GM23338 (cell line): Measurements from ENCODE around the gene FBLN1. TPM values are rescaled to one million over a fixed set of nuclear protein-coding genes. Genes with fewer than 3 reads are reported as not detected.

Source experiments
- ATAC-seq: fragments of 200-7000 bp; cut with Tn5 transposase; 3 replicates; pipeline ENCODE4 v1.9.1; 2020
- DNase-seq: peaks from one replicate; pipeline ENCODE4 v3.0.0-alpha.2; 2015; ENCODE audit warnings: low spot score
- H2AFZ ChIP-seq: fragments of 200-600 bp; sonication (generic); 2 replicates; pipeline ENCODE4 v1.8.0; 2016; ENCODE audit warnings: antibody characterized with exemption, mild to moderate bottlenecking, moderate library complexity
- H3F3A ChIP-seq: fragments of 200-600 bp; sonication (generic); replicated peaks from 2 replicates; pipeline ENCODE4 v1.8.0; 2017; ENCODE audit warnings: antibody characterized with exemption, mixed run types, low read depth
- H3K27ac ChIP-seq: fragments of 200-600 bp; sonication (generic); 2 replicates; pipeline ENCODE4 v1.6.1; 2016; ENCODE audit warnings: low read depth
- H3K27me3 ChIP-seq: fragments of 200-600 bp; sonication (generic); 2 replicates; pipeline ENCODE4 v1.8.0; 2016; ENCODE audit warnings: mild to moderate bottlenecking, mixed run types, moderate library complexity; ENCODE audit not compliant: insufficient read depth
- H3K36me3 ChIP-seq: fragments of 200-600 bp; sonication (generic); 2 replicates; pipeline ENCODE4 v1.8.0; 2016; ENCODE audit warnings: mild to moderate bottlenecking; ENCODE audit not compliant: insufficient read depth
- H3K4me1 ChIP-seq: fragments of 200-600 bp; sonication (generic); 2 replicates; pipeline ENCODE4 v1.8.0; 2016; ENCODE audit warnings: mild to moderate bottlenecking, moderate library complexity; ENCODE audit not compliant: insufficient read depth
- H3K4me2 ChIP-seq: fragments of 200-600 bp; sonication (generic); 2 replicates; pipeline ENCODE4 v1.7.1; 2017; ENCODE audit warnings: mixed run types
- H3K4me3 ChIP-seq: fragments of 200-600 bp; sonication (generic); 2 replicates; pipeline ENCODE4 v1.6.1; 2016; ENCODE audit warnings: mixed run types
- H3K79me2 ChIP-seq: fragments of 200-600 bp; sonication (generic); replicated peaks from 2 replicates; pipeline ENCODE4 v1.8.0; 2017; ENCODE audit warnings: mild to moderate bottlenecking; ENCODE audit not compliant: insufficient read depth
- H3K9me2 ChIP-seq: fragments of 200-600 bp; sonication (generic); 2 replicates; pipeline ENCODE4 v1.8.0; 2017; ENCODE audit not compliant: insufficient read depth
- H4K20me1 ChIP-seq: fragments of 200-600 bp; sonication (generic); replicated peaks from 2 replicates; pipeline ENCODE4 v1.8.0; 2017; ENCODE audit warnings: mild to moderate bottlenecking; ENCODE audit not compliant: insufficient read depth
- H3K27ac Mint-ChIP-seq: 2 replicates; pipeline ENCODE4 v1.8.0; 2020; ENCODE audit warnings: inconsistent platforms, mild to moderate bottlenecking, moderate library complexity, mixed read lengths
- H3K27me3 Mint-ChIP-seq: 3 replicates; pipeline ENCODE4 v1.8.0; 2022; ENCODE audit warnings: low read depth, mild to moderate bottlenecking, moderate library complexity, mixed read lengths, inconsistent platforms; ENCODE audit not compliant: insufficient read depth, poor library complexity
- H3K36me3 Mint-ChIP-seq: 3 replicates; pipeline ENCODE4 v1.8.0; 2021; ENCODE audit warnings: low read depth, mild to moderate bottlenecking, inconsistent platforms, moderate library complexity, mixed read lengths
- H3K4me1 Mint-ChIP-seq: 3 replicates; pipeline ENCODE4 v1.8.0; 2020; ENCODE audit warnings: mild to moderate bottlenecking, inconsistent platforms, mixed read lengths
- H3K4me3 Mint-ChIP-seq: 3 replicates; pipeline ENCODE4 v1.8.0; 2021; ENCODE audit warnings: moderate library complexity, mild to moderate bottlenecking, inconsistent platforms, mixed read lengths
- H3K9me3 Mint-ChIP-seq: 3 replicates; pipeline ENCODE4 v1.8.0; 2020; ENCODE audit warnings: moderate library complexity, mild to moderate bottlenecking, inconsistent platforms, mixed read lengths
- CREB1 ChIP-seq: fragments of 250-450 bp; sonication (Bioruptor Pico); IDR thresholded peaks from 2 replicates; pipeline ENCODE4 v1.5.0; 2020; ENCODE audit warnings: low read depth, mild to moderate bottlenecking, moderate library complexity
- CTCF ChIP-seq, 2 experiments: fragments of 200-600 bp in 1 of 2; sonication (generic) in 1 of 2; conservative IDR thresholded peaks; 2 replicates each; pipeline versions ENCODE4 v1.5.1 to v1.6.1; 2016 to 2017; ENCODE audit warnings: antibody characterized with exemption in 2 of 2, low read depth in 2 of 2, mild to moderate bottlenecking in 2 of 2, moderate library complexity in 1 of 2
- EZH2 ChIP-seq: fragments of 200-600 bp; sonication (generic); IDR thresholded peaks from one replicate; pipeline ENCODE4 v1.8.0; 2017; ENCODE audit warnings: antibody characterized with exemption, mild to moderate bottlenecking, low read depth; ENCODE audit not compliant: unreplicated experiment
- EZH2phosphoT487 ChIP-seq: fragments of 200-600 bp; sonication (generic); IDR thresholded peaks from one replicate; pipeline ENCODE4 v1.8.1; 2018; ENCODE audit warnings: antibody characterized with exemption; ENCODE audit not compliant: unreplicated experiment
- JUNB ChIP-seq: IDR thresholded peaks from one replicate; pipeline ENCODE4 v1.6.1; 2016; ENCODE audit warnings: antibody characterized with exemption; ENCODE audit not compliant: unreplicated experiment
- NANOG ChIP-seq: IDR thresholded peaks from 2 replicates; pipeline ENCODE4 v1.6.1; 2016; ENCODE audit warnings: antibody characterized with exemption, borderline replicate concordance
- STAT1 ChIP-seq: IDR thresholded peaks from one replicate; pipeline ENCODE4 v1.6.1; 2016; ENCODE audit warnings: antibody characterized with exemption; ENCODE audit not compliant: unreplicated experiment
- polyA plus RNA-seq: library from polyadenylated mRNA; unstranded; fragments of >200 nt; fragmentation: Nextera tagmentation; extraction: Ambion mirVana; gene quantifications from 2 replicates; pipeline ENCODE4 v1.2.1, GENCODE V29; 2016
- total RNA-seq: library from RNA; depleted of rRNA; stranded (reverse); fragments of >200 nt; shearing (Covaris generic); gene quantifications from 2 replicates; pipeline ENCODE4 v1.2.3, GENCODE V29; 2014
- TF ChIP-seq, protein P1 (sequence below): IDR thresholded peaks from 2 replicates; pipeline ENCODE4 v1.6.1; 2016; ENCODE audit warnings: antibody characterized with exemption
- TF ChIP-seq, protein P2 (sequence below): IDR thresholded peaks from one replicate; pipeline ENCODE4 v1.6.1; 2018; ENCODE audit warnings: antibody characterized with exemption; ENCODE audit not compliant: unreplicated experiment
- TF ChIP-seq, protein P3 (sequence below): fragments of 250-450 bp; sonication (Bioruptor Pico); IDR thresholded peaks from 2 replicates; pipeline ENCODE4 v1.5.0; 2020; ENCODE audit warnings: mild to moderate bottlenecking, moderate library complexity

The FBLN1 gene
- total and polyA plus RNA-seq, 2 experiments from 2014 or later = 90.1 to 137 TPM

DNA sequence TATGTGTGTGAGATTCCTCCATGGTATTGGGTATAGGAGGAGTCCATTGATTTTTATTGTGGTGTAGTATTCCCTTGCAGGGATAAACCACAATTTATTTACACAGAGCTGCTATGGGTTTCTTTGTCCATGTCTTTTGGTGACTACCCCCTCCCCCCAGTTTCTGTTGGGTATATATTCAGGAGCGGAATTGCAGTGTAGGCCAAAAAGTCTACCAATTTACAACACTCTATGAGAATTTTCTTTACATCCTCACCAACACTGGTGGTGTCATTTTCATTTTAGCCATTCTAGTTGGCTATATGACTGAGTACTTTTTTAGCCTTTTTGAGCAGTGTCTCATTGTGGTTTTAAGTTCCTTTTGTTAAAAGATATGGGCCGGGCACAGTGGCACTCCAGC lies 113.7 kb downstream of the FBLN1 start:
- no peak for ATAC-seq
- Histone ChIP-seq H3K4me1 (peaks cover 5% of the 10 kb centered on the region; the same call in 1 of the 2 replicates), H3K4me2 (no peak overlapping the region), H3F3A (no peaks in the 10 kb centered on the region), H2AFZ (no peak overlapping the region), H3K27me3 (no peaks in the 10 kb centered on the region), H3K27ac (no peak overlapping the region), H3K79me2 (no peaks in the 10 kb centered on the region), H4K20me1 (no peaks in the 10 kb centered on the region), H3K4me3 (no peak overlapping the region), H3K9me2 (no peaks in the 10 kb centered on the region), H3K36me3 (no peaks in the 10 kb centered on the region)
- DNase-seq = no peak
- Mint-ChIP-seq H3K27ac (no peak overlapping the region), H3K27me3 (no peaks in the 10 kb centered on the region), H3K4me3 (no peak overlapping the region), H3K36me3 (peaks cover 3% of the 10 kb centered on the region; the same call in 1 of the 3 replicates), H3K9me3 (peaks cover 12% of the 10 kb centered on the region), H3K4me1 (peaks cover 9% of the 10 kb centered on the region)
- TF ChIP-seq, protein P1, sequence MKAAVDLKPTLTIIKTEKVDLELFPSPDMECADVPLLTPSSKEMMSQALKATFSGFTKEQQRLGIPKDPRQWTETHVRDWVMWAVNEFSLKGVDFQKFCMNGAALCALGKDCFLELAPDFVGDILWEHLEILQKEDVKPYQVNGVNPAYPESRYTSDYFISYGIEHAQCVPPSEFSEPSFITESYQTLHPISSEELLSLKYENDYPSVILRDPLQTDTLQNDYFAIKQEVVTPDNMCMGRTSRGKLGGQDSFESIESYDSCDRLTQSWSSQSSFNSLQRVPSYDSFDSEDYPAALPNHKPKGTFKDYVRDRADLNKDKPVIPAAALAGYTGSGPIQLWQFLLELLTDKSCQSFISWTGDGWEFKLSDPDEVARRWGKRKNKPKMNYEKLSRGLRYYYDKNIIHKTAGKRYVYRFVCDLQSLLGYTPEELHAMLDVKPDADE = no peak
- TF ChIP-seq JUNB = no peak
- no peak for TF ChIP-seq EZH2
- no peak for TF ChIP-seq CTCF (conservative IDR thresholded peaks at IDR 0.05; ENCODE audit: low read depth in 2 of 2)
- no peak for TF ChIP-seq EZH2phosphoT487

- no peak overlapping the region for H3K4me2 ChIP-seq
- H3K4me1 ChIP-seq = no peaks in the 10 kb centered on the region; the same call in 1 of the 2 replicates
- Mint-ChIP-seq H3K4me1 (peaks cover 3% of the 10 kb centered on the region), H3K27me3 (peaks cover 5% of the 10 kb centered on the region), H3K27ac (no peak overlapping the region), H3K4me3 (no peak overlapping the region), H3K9me3 (peaks cover 12% of the 10 kb centered on the region), H3K36me3 (peaks cover 3% of the 10 kb centered on the region; the same call in 1 of the 3 replicates)
- H3K79me2 ChIP-seq = no peaks in the 10 kb centered on the region
- no peaks in the 10 kb centered on the region for H4K20me1 ChIP-seq
- no peak overlapping the region for H3K27ac ChIP-seq
- no peaks in the 10 kb centered on the region for H3K9me2 ChIP-seq
- no peak overlapping the region for H2AFZ ChIP-seq
- no peaks in the 10 kb centered on the region for H3K27me3 ChIP-seq
- ATAC-seq = no peak
- H3F3A ChIP-seq = no peaks in the 10 kb centered on the region
- H3K36me3 ChIP-seq = no peaks in the 10 kb centered on the region
- no peak overlapping the region for H3K4me3 ChIP-seq
- DNase-seq = no peak
- TF ChIP-seq, protein P2, sequence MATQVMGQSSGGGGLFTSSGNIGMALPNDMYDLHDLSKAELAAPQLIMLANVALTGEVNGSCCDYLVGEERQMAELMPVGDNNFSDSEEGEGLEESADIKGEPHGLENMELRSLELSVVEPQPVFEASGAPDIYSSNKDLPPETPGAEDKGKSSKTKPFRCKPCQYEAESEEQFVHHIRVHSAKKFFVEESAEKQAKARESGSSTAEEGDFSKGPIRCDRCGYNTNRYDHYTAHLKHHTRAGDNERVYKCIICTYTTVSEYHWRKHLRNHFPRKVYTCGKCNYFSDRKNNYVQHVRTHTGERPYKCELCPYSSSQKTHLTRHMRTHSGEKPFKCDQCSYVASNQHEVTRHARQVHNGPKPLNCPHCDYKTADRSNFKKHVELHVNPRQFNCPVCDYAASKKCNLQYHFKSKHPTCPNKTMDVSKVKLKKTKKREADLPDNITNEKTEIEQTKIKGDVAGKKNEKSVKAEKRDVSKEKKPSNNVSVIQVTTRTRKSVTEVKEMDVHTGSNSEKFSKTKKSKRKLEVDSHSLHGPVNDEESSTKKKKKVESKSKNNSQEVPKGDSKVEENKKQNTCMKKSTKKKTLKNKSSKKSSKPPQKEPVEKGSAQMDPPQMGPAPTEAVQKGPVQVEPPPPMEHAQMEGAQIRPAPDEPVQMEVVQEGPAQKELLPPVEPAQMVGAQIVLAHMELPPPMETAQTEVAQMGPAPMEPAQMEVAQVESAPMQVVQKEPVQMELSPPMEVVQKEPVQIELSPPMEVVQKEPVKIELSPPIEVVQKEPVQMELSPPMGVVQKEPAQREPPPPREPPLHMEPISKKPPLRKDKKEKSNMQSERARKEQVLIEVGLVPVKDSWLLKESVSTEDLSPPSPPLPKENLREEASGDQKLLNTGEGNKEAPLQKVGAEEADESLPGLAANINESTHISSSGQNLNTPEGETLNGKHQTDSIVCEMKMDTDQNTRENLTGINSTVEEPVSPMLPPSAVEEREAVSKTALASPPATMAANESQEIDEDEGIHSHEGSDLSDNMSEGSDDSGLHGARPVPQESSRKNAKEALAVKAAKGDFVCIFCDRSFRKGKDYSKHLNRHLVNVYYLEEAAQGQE = no peak
- TF ChIP-seq NANOG (no peak), STAT1 (no peak), CREB1 (CRISPR knock-in tag) (no peak)
- TF ChIP-seq, protein P3, sequence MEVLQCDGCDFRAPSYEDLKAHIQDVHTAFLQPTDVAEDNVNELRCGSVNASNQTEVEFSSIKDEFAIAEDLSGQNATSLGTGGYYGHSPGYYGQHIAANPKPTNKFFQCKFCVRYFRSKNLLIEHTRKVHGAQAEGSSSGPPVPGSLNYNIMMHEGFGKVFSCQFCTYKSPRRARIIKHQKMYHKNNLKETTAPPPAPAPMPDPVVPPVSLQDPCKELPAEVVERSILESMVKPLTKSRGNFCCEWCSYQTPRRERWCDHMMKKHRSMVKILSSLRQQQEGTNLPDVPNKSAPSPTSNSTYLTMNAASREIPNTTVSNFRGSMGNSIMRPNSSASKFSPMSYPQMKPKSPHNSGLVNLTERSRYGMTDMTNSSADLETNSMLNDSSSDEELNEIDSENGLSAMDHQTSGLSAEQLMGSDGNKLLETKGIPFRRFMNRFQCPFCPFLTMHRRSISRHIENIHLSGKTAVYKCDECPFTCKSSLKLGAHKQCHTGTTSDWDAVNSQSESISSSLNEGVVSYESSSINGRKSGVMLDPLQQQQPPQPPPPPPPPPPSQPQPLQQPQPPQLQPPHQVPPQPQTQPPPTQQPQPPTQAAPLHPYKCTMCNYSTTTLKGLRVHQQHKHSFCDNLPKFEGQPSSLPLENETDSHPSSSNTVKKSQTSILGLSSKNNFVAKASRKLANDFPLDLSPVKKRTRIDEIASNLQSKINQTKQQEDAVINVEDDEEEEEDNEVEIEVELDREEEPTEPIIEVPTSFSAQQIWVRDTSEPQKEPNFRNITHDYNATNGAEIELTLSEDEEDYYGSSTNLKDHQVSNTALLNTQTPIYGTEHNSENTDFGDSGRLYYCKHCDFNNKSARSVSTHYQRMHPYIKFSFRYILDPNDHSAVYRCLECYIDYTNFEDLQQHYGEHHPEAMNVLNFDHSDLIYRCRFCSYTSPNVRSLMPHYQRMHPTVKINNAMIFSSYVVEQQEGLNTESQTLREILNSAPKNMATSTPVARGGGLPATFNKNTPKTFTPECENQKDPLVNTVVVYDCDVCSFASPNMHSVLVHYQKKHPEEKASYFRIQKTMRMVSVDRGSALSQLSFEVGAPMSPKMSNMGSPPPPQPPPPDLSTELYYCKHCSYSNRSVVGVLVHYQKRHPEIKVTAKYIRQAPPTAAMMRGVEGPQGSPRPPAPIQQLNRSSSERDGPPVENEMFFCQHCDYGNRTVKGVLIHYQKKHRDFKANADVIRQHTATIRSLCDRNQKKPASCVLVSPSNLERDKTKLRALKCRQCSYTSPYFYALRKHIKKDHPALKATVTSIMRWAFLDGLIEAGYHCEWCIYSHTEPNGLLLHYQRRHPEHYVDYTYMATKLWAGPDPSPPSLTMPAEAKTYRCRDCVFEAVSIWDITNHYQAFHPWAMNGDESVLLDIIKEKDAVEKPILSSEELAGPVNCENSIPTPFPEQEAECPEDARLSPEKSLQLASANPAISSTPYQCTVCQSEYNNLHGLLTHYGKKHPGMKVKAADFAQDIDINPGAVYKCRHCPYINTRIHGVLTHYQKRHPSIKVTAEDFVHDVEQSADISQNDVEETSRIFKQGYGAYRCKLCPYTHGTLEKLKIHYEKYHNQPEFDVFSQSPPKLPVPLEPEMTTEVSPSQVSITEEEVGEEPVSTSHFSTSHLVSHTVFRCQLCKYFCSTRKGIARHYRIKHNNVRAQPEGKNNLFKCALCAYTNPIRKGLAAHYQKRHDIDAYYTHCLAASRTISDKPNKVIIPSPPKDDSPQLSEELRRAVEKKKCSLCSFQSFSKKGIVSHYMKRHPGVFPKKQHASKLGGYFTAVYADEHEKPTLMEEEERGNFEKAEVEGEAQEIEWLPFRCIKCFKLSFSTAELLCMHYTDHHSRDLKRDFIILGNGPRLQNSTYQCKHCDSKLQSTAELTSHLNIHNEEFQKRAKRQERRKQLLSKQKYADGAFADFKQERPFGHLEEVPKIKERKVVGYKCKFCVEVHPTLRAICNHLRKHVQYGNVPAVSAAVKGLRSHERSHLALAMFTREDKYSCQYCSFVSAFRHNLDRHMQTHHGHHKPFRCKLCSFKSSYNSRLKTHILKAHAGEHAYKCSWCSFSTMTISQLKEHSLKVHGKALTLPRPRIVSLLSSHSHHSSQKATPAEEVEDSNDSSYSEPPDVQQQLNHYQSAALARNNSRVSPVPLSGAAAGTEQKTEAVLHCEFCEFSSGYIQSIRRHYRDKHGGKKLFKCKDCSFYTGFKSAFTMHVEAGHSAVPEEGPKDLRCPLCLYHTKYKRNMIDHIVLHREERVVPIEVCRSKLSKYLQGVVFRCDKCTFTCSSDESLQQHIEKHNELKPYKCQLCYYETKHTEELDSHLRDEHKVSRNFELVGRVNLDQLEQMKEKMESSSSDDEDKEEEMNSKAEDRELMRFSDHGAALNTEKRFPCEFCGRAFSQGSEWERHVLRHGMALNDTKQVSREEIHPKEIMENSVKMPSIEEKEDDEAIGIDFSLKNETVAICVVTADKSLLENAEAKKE (CRISPR knock-in tag) = no peak
Measured at GRCh38 chr22:45617948-45618347, 115.3 kb downstream of the FBLN1 start.
